HEK293T (cell line): ENCODE results near the gene CACHD1.

Source experiments
- ARNT ChIP-seq: fragments of 450-650 bp; IDR thresholded peaks from 2 replicates; pipeline ENCODE4 v1.6.1; 2017; ENCODE audit warnings: mild to moderate bottlenecking
- BHLHE40 ChIP-seq: fragments of 450-650 bp; IDR thresholded peaks from 2 replicates; pipeline ENCODE4 v1.6.1; 2016; ENCODE audit warnings: mild to moderate bottlenecking, moderate library complexity, borderline replicate concordance
- CTBP1 ChIP-seq: fragments of 450-650 bp; IDR thresholded peaks from 2 replicates; pipeline ENCODE4 v1.6.1; 2016; ENCODE audit warnings: borderline replicate concordance
- ELF4 ChIP-seq: fragments of 450-650 bp; IDR thresholded peaks from 2 replicates; pipeline ENCODE4 v1.6.1; 2017; ENCODE audit warnings: antibody characterized with exemption
- FOXA1 ChIP-seq: fragments of 450-650 bp; IDR thresholded peaks from 2 replicates; pipeline ENCODE4 v1.6.1; 2016; ENCODE audit warnings: mild to moderate bottlenecking
- FOXK2 ChIP-seq: fragments of 450-650 bp; IDR thresholded peaks from 2 replicates; pipeline ENCODE4 v1.6.1; 2016; ENCODE audit warnings: mild to moderate bottlenecking
- FOXM1 ChIP-seq: fragments of 450-650 bp; IDR thresholded peaks from 2 replicates; pipeline ENCODE4 v1.6.1; 2017; ENCODE audit warnings: mild to moderate bottlenecking, borderline replicate concordance
- LEF1 ChIP-seq: fragments of 450-650 bp; IDR thresholded peaks from 2 replicates; pipeline ENCODE4 v1.6.1; 2017; ENCODE audit warnings: mild to moderate bottlenecking, borderline replicate concordance
- NFRKB ChIP-seq: fragments of 450-650 bp; IDR thresholded peaks from 2 replicates; pipeline ENCODE4 v1.6.1; 2016; ENCODE audit warnings: mild to moderate bottlenecking, moderate library complexity
- PKNOX1 ChIP-seq: fragments of 450-650 bp; IDR thresholded peaks from 2 replicates; pipeline ENCODE4 v1.6.1; 2016
- SP1 ChIP-seq: fragments of 450-650 bp; IDR thresholded peaks from 2 replicates; pipeline ENCODE4 v1.6.1; 2017
- SUZ12 ChIP-seq: fragments of 450-650 bp; IDR thresholded peaks from 2 replicates; pipeline ENCODE4 v1.6.1; 2016; ENCODE audit warnings: mild to moderate bottlenecking
- TARDBP ChIP-seq: fragments of 450-650 bp; IDR thresholded peaks from 2 replicates; pipeline ENCODE4 v1.6.1; 2016

- TF ChIP-seq NFRKB (no peak), SP1 (no peak), FOXK2 (no peak), PKNOX1 (no peak), ARNT (no peak), LEF1 (no peak), BHLHE40 (no peak), FOXM1 (no peak), FOXA1 (no peak), SUZ12 (no peak), ELF4 (no peak), TARDBP (no peak), CTBP1 (no peak)
Measured at GRCh38 chr1:64696879-64697278, 226.9 kb downstream of the CACHD1 start.
